WTC11 (cell line): Measurements from ENCODE around the gene HAPLN3. TPM values are rescaled to one million over a fixed set of nuclear protein-coding genes. Genes with fewer than 3 reads are reported as not detected.
A peak's percentile ranks its signal among the peaks of the same experiment; 100 is the strongest.

Source experiments
- ATF1 ChIP-seq: sonication (generic); formaldehyde crosslinking; IDR thresholded peaks from 2 replicates; pipeline ENCODE4 v1.8.1; 2023; ENCODE audit warnings: mild to moderate bottlenecking, moderate library complexity, missing genetic modification reagents
- ATF6 ChIP-seq: sonication (generic); formaldehyde crosslinking; IDR thresholded peaks from 2 replicates; pipeline ENCODE4 v1.8.1; 2023; ENCODE audit warnings: mild to moderate bottlenecking, missing genetic modification reagents
- CTCF ChIP-seq: fragments of 200-600 bp; IDR thresholded peaks from 2 replicates; pipeline ENCODE4 v1.8.0; 2022; ENCODE audit warnings: antibody characterized with exemption
- FOXJ3 ChIP-seq: sonication (generic); formaldehyde crosslinking; IDR thresholded peaks from 2 replicates; pipeline ENCODE4 v1.9.0; 2021; ENCODE audit warnings: missing genetic modification reagents, mild to moderate bottlenecking, borderline replicate concordance
- FOXP4 ChIP-seq: sonication (generic); formaldehyde crosslinking; IDR thresholded peaks from 2 replicates; pipeline ENCODE4 v1.8.0; 2022; ENCODE audit warnings: mild to moderate bottlenecking, missing genetic modification reagents
- GTF2I ChIP-seq: fragments of 250-450 bp; sonication (Bioruptor Pico); conservative IDR thresholded peaks from 2 replicates; pipeline ENCODE4 v1.4.0; 2021; ENCODE audit warnings: mild to moderate bottlenecking
- KAT7 ChIP-seq: sonication (generic); formaldehyde crosslinking; IDR thresholded peaks from 2 replicates; pipeline ENCODE4 v1.8.1; 2023; ENCODE audit warnings: missing genetic modification reagents, mild to moderate bottlenecking, borderline replicate concordance
- NFATC4 ChIP-seq: fragments of 250-450 bp; sonication (Bioruptor Pico); IDR thresholded peaks from 2 replicates; pipeline ENCODE4 v1.9.0; 2021; ENCODE audit warnings: mild to moderate bottlenecking
- NR2C2 ChIP-seq: sonication (generic); formaldehyde crosslinking; IDR thresholded peaks from 2 replicates; pipeline ENCODE4 v1.8.0; 2022; ENCODE audit warnings: mild to moderate bottlenecking, missing genetic modification reagents
- PREB ChIP-seq: sonication (generic); formaldehyde crosslinking; IDR thresholded peaks from 2 replicates; pipeline ENCODE4 v1.8.1; 2022; ENCODE audit warnings: mild to moderate bottlenecking, missing genetic modification reagents, moderate library complexity, borderline replicate concordance
- RELA ChIP-seq: sonication (generic); formaldehyde crosslinking; IDR thresholded peaks from 2 replicates; pipeline ENCODE4 v1.8.1; 2022; ENCODE audit warnings: missing genetic modification reagents, mild to moderate bottlenecking, borderline replicate concordance
- RORB ChIP-seq: fragments of 250-450 bp; sonication (Bioruptor Pico); IDR thresholded peaks from 2 replicates; pipeline ENCODE4 v1.9.0; 2021; ENCODE audit warnings: mild to moderate bottlenecking
- SMAD4 ChIP-seq: sonication (generic); formaldehyde crosslinking; IDR thresholded peaks from 2 replicates; pipeline ENCODE4 v1.8.0; 2022; ENCODE audit warnings: mild to moderate bottlenecking, missing genetic modification reagents
- SP1 ChIP-seq: sonication (generic); formaldehyde crosslinking; conservative IDR thresholded peaks from 2 replicates; pipeline ENCODE4 v1.8.1; 2022; ENCODE audit warnings: missing genetic modification reagents
- TEAD4 ChIP-seq: sonication (generic); formaldehyde crosslinking; IDR thresholded peaks from 2 replicates; pipeline ENCODE4 v1.8.0; 2022; ENCODE audit warnings: mild to moderate bottlenecking, missing genetic modification reagents
- TP53 ChIP-seq: sonication (generic); formaldehyde crosslinking; IDR thresholded peaks from 2 replicates; pipeline ENCODE4 v1.8.1; 2023; ENCODE audit warnings: mild to moderate bottlenecking, missing genetic modification reagents
- USF1 ChIP-seq: sonication (generic); formaldehyde crosslinking; IDR thresholded peaks from 2 replicates; pipeline ENCODE4 v1.8.0; 2022; ENCODE audit warnings: mild to moderate bottlenecking, missing genetic modification reagents
- ZBTB21 ChIP-seq: sonication (generic); formaldehyde crosslinking; IDR thresholded peaks from 2 replicates; pipeline ENCODE4 v1.8.1; 2023; ENCODE audit warnings: mild to moderate bottlenecking, missing genetic modification reagents, borderline replicate concordance
- ZNF219 ChIP-seq: sonication (generic); formaldehyde crosslinking; IDR thresholded peaks from 2 replicates; pipeline ENCODE4 v1.8.0; 2023; ENCODE audit warnings: missing genetic modification reagents, mild to moderate bottlenecking, borderline replicate concordance
- ZNF232 ChIP-seq: sonication (generic); formaldehyde crosslinking; IDR thresholded peaks from 2 replicates; pipeline ENCODE4 v1.8.0; 2022; ENCODE audit warnings: mild to moderate bottlenecking, missing genetic modification reagents
- ZNF263 ChIP-seq: sonication (generic); formaldehyde crosslinking; IDR thresholded peaks from 2 replicates; pipeline ENCODE4 v1.8.1; 2022; ENCODE audit warnings: low read depth, mild to moderate bottlenecking, moderate library complexity, missing genetic modification reagents
- ZNF317 ChIP-seq: sonication (generic); formaldehyde crosslinking; IDR thresholded peaks from 2 replicates; pipeline ENCODE4 v1.8.1; 2023; ENCODE audit warnings: low read depth, mild to moderate bottlenecking, moderate library complexity, missing genetic modification reagents, borderline replicate concordance
- ZNF423 ChIP-seq: fragments of 250-450 bp; sonication (Bioruptor Pico); IDR thresholded peaks from 2 replicates; pipeline ENCODE4 v2.1.2; 2022; ENCODE audit warnings: mild to moderate bottlenecking, moderate library complexity
- ZNF671 ChIP-seq: fragments of 250-450 bp; sonication (Bioruptor Pico); IDR thresholded peaks from 2 replicates; pipeline ENCODE4 v1.8.0; 2021; ENCODE audit warnings: mild to moderate bottlenecking
- total RNA-seq: library from RNA; stranded (reverse); gene quantifications from 3 replicates; pipeline ENCODE4 v1.2.3, GENCODE V29; 2021
- TF ChIP-seq, protein P1 (sequence below): sonication (generic); formaldehyde crosslinking; IDR thresholded peaks from 2 replicates; pipeline ENCODE4 v1.8.1; 2022; ENCODE audit warnings: mild to moderate bottlenecking, moderate library complexity, missing genetic modification reagents
- TF ChIP-seq, protein P2 (sequence below): sonication (generic); formaldehyde crosslinking; IDR thresholded peaks from 2 replicates; pipeline ENCODE4 v1.8.1; 2023; ENCODE audit warnings: mild to moderate bottlenecking, missing genetic modification reagents, moderate library complexity
- TF ChIP-seq, protein P3 (sequence below): sonication (generic); formaldehyde crosslinking; IDR thresholded peaks from 2 replicates; pipeline ENCODE4 v1.8.1; 2023; ENCODE audit warnings: mild to moderate bottlenecking, missing genetic modification reagents
- TF ChIP-seq, protein P4 (sequence below): sonication (generic); formaldehyde crosslinking; IDR thresholded peaks from 2 replicates; pipeline ENCODE4 v1.8.0; 2022; ENCODE audit warnings: mild to moderate bottlenecking, missing genetic modification reagents

Gene HAPLN3
- total RNA-seq, 1 experiment from 2014 or later: 50.6 TPM

GRCh38 chr15:88894819-88895767, at the start of gene HAPLN3 (continued):
- no peak for TF ChIP-seq PREB (CRISPR knock-in tag)
- TF ChIP-seq, protein P1, sequence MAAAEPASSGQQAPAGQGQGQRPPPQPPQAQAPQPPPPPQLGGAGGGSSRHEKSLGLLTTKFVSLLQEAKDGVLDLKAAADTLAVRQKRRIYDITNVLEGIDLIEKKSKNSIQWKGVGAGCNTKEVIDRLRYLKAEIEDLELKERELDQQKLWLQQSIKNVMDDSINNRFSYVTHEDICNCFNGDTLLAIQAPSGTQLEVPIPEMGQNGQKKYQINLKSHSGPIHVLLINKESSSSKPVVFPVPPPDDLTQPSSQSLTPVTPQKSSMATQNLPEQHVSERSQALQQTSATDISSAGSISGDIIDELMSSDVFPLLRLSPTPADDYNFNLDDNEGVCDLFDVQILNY (CRISPR knock-in tag): peak; percentile 73; the same call in 1 of the 2 replicates
- TF ChIP-seq FOXP4: no peak
- TF ChIP-seq CTCF: no peak
- TF ChIP-seq ZNF671 (CRISPR knock-in tag): peak; percentile 5; the same call in 1 of the 2 replicates
- 0 out of 2 replicates have a peak, but pooled peaks have one; percentile 17 for TF ChIP-seq ZNF219 (CRISPR knock-in tag)
- TF ChIP-seq ZBTB21 (CRISPR knock-in tag): no peak
- no peak for TF ChIP-seq SMAD4 (CRISPR knock-in tag)
- no peak for TF ChIP-seq GTF2I
- peak; percentile 77; the same call in 1 of the 2 replicates for TF ChIP-seq ATF1
- no peak for TF ChIP-seq NR2C2
- TF ChIP-seq ATF6 (CRISPR knock-in tag): no peak
- no peak for TF ChIP-seq TEAD4 (CRISPR knock-in tag)
- TF ChIP-seq FOXJ3 (CRISPR knock-in tag): no peak
- TF ChIP-seq, protein P2, sequence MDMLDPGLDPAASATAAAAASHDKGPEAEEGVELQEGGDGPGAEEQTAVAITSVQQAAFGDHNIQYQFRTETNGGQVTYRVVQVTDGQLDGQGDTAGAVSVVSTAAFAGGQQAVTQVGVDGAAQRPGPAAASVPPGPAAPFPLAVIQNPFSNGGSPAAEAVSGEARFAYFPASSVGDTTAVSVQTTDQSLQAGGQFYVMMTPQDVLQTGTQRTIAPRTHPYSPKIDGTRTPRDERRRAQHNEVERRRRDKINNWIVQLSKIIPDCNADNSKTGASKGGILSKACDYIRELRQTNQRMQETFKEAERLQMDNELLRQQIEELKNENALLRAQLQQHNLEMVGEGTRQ (CRISPR knock-in tag): no peak
- no peak for TF ChIP-seq TP53 (CRISPR knock-in tag)
- no peak for TF ChIP-seq RORB (CRISPR knock-in tag)
- TF ChIP-seq ZNF232 (CRISPR knock-in tag): no peak
- TF ChIP-seq ZNF263: no peak
- no peak for TF ChIP-seq KAT7 (CRISPR knock-in tag)
- no peak for TF ChIP-seq ZNF317 (CRISPR knock-in tag)
- TF ChIP-seq, protein P3, sequence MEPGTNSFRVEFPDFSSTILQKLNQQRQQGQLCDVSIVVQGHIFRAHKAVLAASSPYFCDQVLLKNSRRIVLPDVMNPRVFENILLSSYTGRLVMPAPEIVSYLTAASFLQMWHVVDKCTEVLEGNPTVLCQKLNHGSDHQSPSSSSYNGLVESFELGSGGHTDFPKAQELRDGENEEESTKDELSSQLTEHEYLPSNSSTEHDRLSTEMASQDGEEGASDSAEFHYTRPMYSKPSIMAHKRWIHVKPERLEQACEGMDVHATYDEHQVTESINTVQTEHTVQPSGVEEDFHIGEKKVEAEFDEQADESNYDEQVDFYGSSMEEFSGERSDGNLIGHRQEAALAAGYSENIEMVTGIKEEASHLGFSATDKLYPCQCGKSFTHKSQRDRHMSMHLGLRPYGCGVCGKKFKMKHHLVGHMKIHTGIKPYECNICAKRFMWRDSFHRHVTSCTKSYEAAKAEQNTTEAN (CRISPR knock-in tag): no peak
- TF ChIP-seq, protein P4, sequence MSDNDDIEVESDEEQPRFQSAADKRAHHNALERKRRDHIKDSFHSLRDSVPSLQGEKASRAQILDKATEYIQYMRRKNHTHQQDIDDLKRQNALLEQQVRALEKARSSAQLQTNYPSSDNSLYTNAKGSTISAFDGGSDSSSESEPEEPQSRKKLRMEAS: peak; percentile 55; the same call in 1 of the 2 replicates
- TF ChIP-seq SP1 (CRISPR knock-in tag): peak; percentile 49
- peak; percentile 16; the same call in 1 of the 2 replicates for TF ChIP-seq USF1 (CRISPR knock-in tag)
- TF ChIP-seq NFATC4 (CRISPR knock-in tag): no peak
- TF ChIP-seq RELA (CRISPR knock-in tag): no peak
- TF ChIP-seq ZNF423 (CRISPR knock-in tag): no peak
